GM23248 (cell line): ENCODE results near the gene HCN2.

Source experiments
- EZH2 ChIP-seq: fragments of 200-600 bp; sonication (generic); IDR thresholded peaks from 2 replicates; pipeline ENCODE4 v1.6.1; 2018; ENCODE audit warnings: antibody characterized with exemption, mild to moderate bottlenecking; ENCODE audit not compliant: insufficient read depth, poor library complexity, severe bottlenecking
- EZH2phosphoT487 ChIP-seq: fragments of 200-600 bp; sonication (generic); IDR thresholded peaks from 2 replicates; pipeline ENCODE4 v1.6.1; 2018; ENCODE audit warnings: antibody characterized with exemption, moderate library complexity, mild to moderate bottlenecking, low read depth; ENCODE audit not compliant: insufficient read depth

DNA sequence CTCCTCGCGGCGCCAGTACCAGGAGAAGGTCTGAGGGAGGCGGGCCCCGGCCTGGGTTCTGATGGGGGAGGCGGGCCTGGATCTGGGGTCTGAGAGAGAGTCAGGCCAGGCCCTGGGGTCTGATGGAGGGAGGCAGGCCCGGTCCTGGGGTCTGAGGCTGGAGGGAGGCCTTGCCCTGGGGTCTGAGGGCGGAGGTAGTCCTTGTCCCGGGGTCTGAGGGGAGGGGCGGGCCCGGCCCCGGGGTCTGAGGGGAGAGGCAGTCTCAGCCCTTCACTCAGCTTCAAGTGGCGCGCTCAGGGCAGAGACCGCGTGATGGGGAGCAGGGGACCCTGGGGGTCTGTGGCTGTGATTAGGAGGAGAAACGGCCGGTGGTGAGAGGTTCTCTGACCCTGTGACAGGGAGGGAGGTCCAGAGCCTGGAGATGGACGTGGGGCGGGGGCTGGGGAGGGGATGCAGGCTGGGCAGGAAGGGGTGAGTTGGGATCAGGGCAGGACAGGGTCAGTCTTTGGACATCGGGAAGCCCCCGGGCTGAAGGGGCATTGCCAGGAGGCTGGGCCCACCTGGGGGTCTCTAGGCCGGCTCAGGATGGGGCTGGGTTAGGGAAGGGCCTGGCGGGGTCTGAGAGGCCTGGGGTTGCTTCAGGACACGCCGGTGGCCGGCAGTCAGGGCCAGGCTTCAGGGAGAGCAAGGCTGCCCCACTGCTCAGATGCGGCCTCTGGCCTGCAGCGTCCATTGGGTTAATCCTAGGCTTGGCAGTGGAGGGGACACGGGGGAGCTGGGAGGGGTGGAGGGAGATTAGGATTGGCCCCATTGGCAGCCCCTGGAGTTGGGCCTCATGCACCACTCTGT, 18.7 kb downstream of the HCN2 start:
- TF ChIP-seq EZH2 (no peak), EZH2phosphoT487 (no peak)
